Smooth muscle cell (in vitro differentiated cells): ENCODE data around the gene ANKRD34A. TPM values are rescaled to one million over a fixed set of nuclear protein-coding genes. Genes with fewer than 3 reads are reported as not detected.
A peak's percentile ranks its signal among the peaks of the same experiment; 100 is the strongest.

Experiments
- DNase-seq: peaks from one replicate; lab custom pipeline; 2025; ENCODE audit not compliant: unreplicated experiment; lab: John Stamatoyannopoulos, UW
- H2AFZ ChIP-seq: fragments of 200-600 bp; sonication (generic); 2 replicates; pipeline ENCODE4 v1.6.0; 2016; ENCODE audit warnings: antibody characterized with exemption, low read depth, mild to moderate bottlenecking
- H3F3A ChIP-seq: fragments of 200-600 bp; sonication (generic); 2 replicates; pipeline ENCODE4 v1.6.0; 2017; ENCODE audit warnings: antibody characterized with exemption, low read depth
- H3K27ac ChIP-seq: fragments of 200-600 bp; sonication (generic); 2 replicates; pipeline ENCODE4 v1.5.1; 2016; ENCODE audit warnings: low read depth, mild to moderate bottlenecking
- H3K27me3 ChIP-seq: fragments of 200-600 bp; sonication (generic); 2 replicates; pipeline ENCODE4 v1.6.1; 2016; ENCODE audit warnings: low read depth, mild to moderate bottlenecking
- H3K36me3 ChIP-seq: fragments of 200-600 bp; sonication (generic); 2 replicates; pipeline ENCODE4 v1.5.1; 2016; ENCODE audit warnings: low read depth
- H3K4me1 ChIP-seq: fragments of 200-600 bp; sonication (generic); 2 replicates; pipeline ENCODE4 v1.5.1; 2016; ENCODE audit warnings: low read depth
- H3K4me2 ChIP-seq: fragments of 200-600 bp; sonication (generic); 2 replicates; pipeline ENCODE4 v1.6.0; 2016; ENCODE audit warnings: mild to moderate bottlenecking
- H3K4me3 ChIP-seq: fragments of 200-600 bp; sonication (generic); 2 replicates; pipeline ENCODE4 v1.5.1; 2016; ENCODE audit warnings: mild to moderate bottlenecking
- H3K79me2 ChIP-seq: fragments of 200-600 bp; sonication (generic); 2 replicates; pipeline ENCODE4 v1.6.0; 2016; ENCODE audit warnings: low read depth, mild to moderate bottlenecking
- H3K9ac ChIP-seq: fragments of 200-600 bp; sonication (generic); 2 replicates; pipeline ENCODE4 v1.6.0; 2016; ENCODE audit warnings: low read depth
- H3K9me3 ChIP-seq: fragments of 200-600 bp; sonication (generic); replicated peaks from 2 replicates; pipeline ENCODE4 v1.5.1; 2016; ENCODE audit warnings: low read depth
- H4K20me1 ChIP-seq: fragments of 200-600 bp; sonication (generic); 2 replicates; pipeline ENCODE4 v1.6.0; 2016; ENCODE audit warnings: low read depth
- CTCF ChIP-seq: fragments of 200-600 bp; sonication (generic); IDR thresholded peaks from 2 replicates; pipeline ENCODE4 v1.5.1; 2017; ENCODE audit warnings: borderline replicate concordance, mild to moderate bottlenecking, antibody characterized with exemption; ENCODE audit not compliant: insufficient read depth, poor library complexity, severe bottlenecking
- WGBS: methylation state at CpG from one replicate; pipeline ENCODE4 v1.1.7; 2016; ENCODE audit warnings: low lambda C conversion rate; 5-methylcytosine and 5-hydroxymethylcytosine counted together
- polyA plus RNA-seq: library from polyadenylated mRNA; unstranded; fragments of >200 nt; fragmentation: Nextera tagmentation; extraction: Ambion mirVana; gene quantifications from 2 replicates; pipeline ENCODE4 v1.2.1, GENCODE V29; 2016
- total RNA-seq: library from RNA; depleted of rRNA; stranded (reverse); fragments of >200 nt; gene quantifications from 2 replicates; pipeline ENCODE4 v1.2.3, GENCODE V29; 2014

The ANKRD34A gene
- total and polyA plus RNA-seq, 2 experiments from 2014 or later, result 0.49 to 1.3 TPM

- Histone ChIP-seq H3K9ac (no peak overlapping the region), H3K9me3 (no peaks in the 10 kb centered on the region), H3K36me3 (no peaks in the 10 kb centered on the region), H3K79me2 (peaks cover 6% of the 10 kb centered on the region), H2AFZ (no peak overlapping the region), H3K27ac (no peak overlapping the region), H3K4me1 (peaks cover 17% of the 10 kb centered on the region), H3F3A (peaks cover 15% of the 10 kb centered on the region), H3K4me3 (no peak overlapping the region), H4K20me1 (peaks cover 21% of the 10 kb centered on the region), H3K27me3 (no peaks in the 10 kb centered on the region), H3K4me2 (no peak overlapping the region)
- DNase-seq, result no peak
- WGBS, result 93% methylated on average over 1 of the region's 1 CpG
- no peak for TF ChIP-seq CTCF
Measured at GRCh38 chr1:145987926-145988325, 23.6 kb upstream of the ANKRD34A start.

- peaks cover 7% of the 10 kb centered on the region for H3F3A ChIP-seq
Measured at GRCh38 chr1:145986551-145986950, 22.2 kb upstream of the ANKRD34A start.

DNA sequence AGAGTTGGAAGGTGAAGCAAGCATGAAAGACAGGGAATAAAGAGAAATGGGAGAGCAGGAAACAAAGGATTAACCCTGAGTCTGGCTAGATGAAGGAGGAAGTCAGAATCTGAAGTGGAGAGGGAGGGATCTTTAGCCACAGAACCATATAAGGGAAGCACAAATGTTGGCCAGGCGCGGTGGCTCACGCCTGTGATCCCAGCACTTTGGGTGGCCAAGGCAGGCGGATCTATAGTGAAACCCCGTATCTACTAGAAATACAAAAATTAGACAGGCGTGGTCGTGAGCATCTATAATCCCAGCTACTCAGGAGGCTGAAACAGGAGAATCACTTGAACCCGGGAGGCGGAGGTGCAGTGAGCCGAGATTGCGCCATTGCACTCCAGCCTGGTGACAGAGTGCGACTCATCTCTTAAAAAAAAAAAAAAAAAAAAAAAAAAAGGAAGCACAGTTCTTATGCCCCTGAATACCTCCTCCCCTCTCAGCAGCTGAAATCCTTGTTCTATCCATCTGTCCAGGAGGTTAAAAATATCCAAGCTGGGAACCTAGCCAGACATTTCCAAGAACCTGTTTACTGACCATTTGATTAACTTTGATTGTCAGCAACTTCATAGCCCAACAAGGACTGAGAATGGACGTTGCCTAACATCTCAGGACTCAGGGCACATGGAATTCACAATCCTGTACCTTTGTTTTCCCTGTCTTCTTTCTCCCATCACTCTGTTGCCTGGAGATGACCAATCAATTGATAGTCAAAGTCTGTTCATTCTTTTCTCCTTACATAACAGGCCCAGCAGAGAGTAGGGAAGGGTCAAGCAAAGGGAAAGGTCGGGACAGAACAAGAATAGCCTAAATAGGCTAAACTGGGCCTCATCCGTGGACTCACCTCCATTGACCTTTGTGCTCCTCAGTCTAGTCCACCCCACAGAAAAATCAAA, 21.4 kb upstream of the ANKRD34A start:
- H3K27me3 ChIP-seq, result no peaks in the 10 kb centered on the region
- no peak for DNase-seq
- peaks cover 6% of the 10 kb centered on the region for H3F3A ChIP-seq
- TF ChIP-seq CTCF, result no peak
- 28% methylated on average over 14 of the region's 15 CpGs for WGBS
- peak overlapping the region; percentile 56 for H3K4me2 ChIP-seq
- peak overlapping the region; percentile 6 for H3K4me3 ChIP-seq
- no peak overlapping the region for H2AFZ ChIP-seq
- no peaks in the 10 kb centered on the region for H3K79me2 ChIP-seq
- H3K9ac ChIP-seq, result peak overlapping the region; percentile 39
- H3K36me3 ChIP-seq, result no peaks in the 10 kb centered on the region
- peak overlapping the region; percentile 86 for H3K27ac ChIP-seq
- no peaks in the 10 kb centered on the region for H4K20me1 ChIP-seq
- peaks cover 16% of the 10 kb centered on the region for H3K4me1 ChIP-seq
- H3K9me3 ChIP-seq, result no peaks in the 10 kb centered on the region

More at GRCh38 chr1:145986551-145986950, 22.2 kb upstream of the ANKRD34A start:
- no peak overlapping the region for H2AFZ ChIP-seq
- no peaks in the 10 kb centered on the region for H3K79me2 ChIP-seq
- peaks cover 7% of the 10 kb centered on the region for H4K20me1 ChIP-seq
- H3K4me1 ChIP-seq, result peaks cover 16% of the 10 kb centered on the region
- peak overlapping the region; percentile 56 for H3K4me2 ChIP-seq
- peak overlapping the region; percentile 86 for H3K27ac ChIP-seq
- no peaks in the 10 kb centered on the region for H3K9me3 ChIP-seq
- H3K36me3 ChIP-seq, result no peaks in the 10 kb centered on the region
- 84% methylated on average over 6 of the region's 6 CpGs for WGBS
- no peak for TF ChIP-seq CTCF
- no peaks in the 10 kb centered on the region for H3K27me3 ChIP-seq
- no peak overlapping the region for H3K9ac ChIP-seq
- H3K4me3 ChIP-seq, result no peak overlapping the region
- no peak for DNase-seq
